T-helper 17 cell (primary cell): ENCODE data around the gene GSE1. TPM values are rescaled to one million over a fixed set of nuclear protein-coding genes. Genes with fewer than 3 reads are reported as not detected.
A peak's percentile ranks its signal among the peaks of the same experiment; 100 is the strongest.

Source experiments
- ATAC-seq: fragments of 150-1000 bp; cut with Tn5 transposase; 2 replicates; pipeline ENCODE4 v1.10.0; 2021; ENCODE audit warnings: mild to moderate bottlenecking, moderate library complexity
- DNase-seq, 3 donors: peaks; one replicate each; pipeline versions ENCODE4 v3.0.0 to v3.0.0-alpha.2; 2020 to 2021
- H3K9me3 ChIP-seq: one replicate; pipeline ENCODE4 v1.7.0; 2013; ENCODE audit warnings: low read length, mild to moderate bottlenecking; ENCODE audit not compliant: control insufficient read depth, poor library complexity, severe bottlenecking
- H3K27ac Mint-ChIP-seq: one replicate; pipeline ENCODE4 v1.8.0; 2022; ENCODE audit warnings: mild to moderate bottlenecking, moderate library complexity, mixed read lengths
- H3K27me3 Mint-ChIP-seq: one replicate; pipeline ENCODE4 v1.8.0; 2022; ENCODE audit warnings: mixed read lengths
- H3K36me3 Mint-ChIP-seq: one replicate; pipeline ENCODE4 v1.8.0; 2022; ENCODE audit warnings: low read depth, mixed read lengths
- H3K4me1 Mint-ChIP-seq: one replicate; pipeline ENCODE4 v1.8.0; 2022; ENCODE audit warnings: mild to moderate bottlenecking, mixed read lengths
- H3K4me3 Mint-ChIP-seq: one replicate; pipeline ENCODE4 v1.8.0; 2022; ENCODE audit warnings: mild to moderate bottlenecking, moderate library complexity, mixed read lengths
- total RNA-seq, 4 donors: library from RNA in 2 of 4; stranded (reverse) in 2 of 4; gene quantifications; one replicate each; pipeline ENCODE4 v1.2.3 and lab custom pipeline; 2022 to 2026

GSE1 gene
- total RNA-seq, 2 donors from 2014 or later = 39.1 to 40.9 TPM

DNA sequence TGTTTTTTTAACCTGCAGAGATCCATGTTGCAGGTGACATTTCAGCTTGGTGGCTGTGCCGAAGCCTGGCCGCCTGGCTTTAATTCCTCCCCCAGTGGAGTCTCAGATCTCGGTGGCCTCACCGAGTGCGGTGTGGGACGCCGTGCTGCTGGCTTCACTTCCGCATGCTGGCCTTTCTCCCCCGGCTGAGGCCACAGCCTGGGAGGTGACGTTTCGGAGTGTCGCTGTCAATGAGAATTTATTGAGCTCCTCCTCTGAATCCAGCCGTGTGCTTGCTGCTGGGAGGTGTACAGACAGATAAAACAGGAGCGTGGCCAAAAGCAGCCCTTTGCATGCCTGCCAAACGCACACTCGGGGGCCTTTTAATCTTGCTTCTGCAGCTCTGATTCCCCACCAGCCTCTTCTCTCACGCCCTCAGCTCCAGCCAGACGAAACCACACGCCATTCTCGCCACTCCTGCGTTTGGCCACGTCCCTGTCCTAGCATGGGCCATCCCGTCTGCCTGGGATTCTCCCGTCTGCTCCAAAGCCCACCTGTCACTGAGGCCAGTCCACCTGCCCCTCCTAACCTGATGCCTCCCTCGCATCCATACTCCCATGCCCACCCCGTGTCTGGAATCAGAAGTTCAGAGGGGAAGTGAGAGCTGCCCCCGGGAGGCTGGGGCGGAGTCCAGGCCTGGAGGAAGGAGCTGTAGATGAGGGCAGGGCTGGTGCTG is 3.6 kb downstream of the GSE1 start:
- H3K9me3 ChIP-seq = no peaks in the 10 kb centered on the region
- DNase-seq = no peak
- peaks cover 29% of the 10 kb centered on the region for H3K4me1 Mint-ChIP-seq
- H3K36me3 Mint-ChIP-seq = no peaks in the 10 kb centered on the region
- ATAC-seq = no peak
- H3K27ac Mint-ChIP-seq = peak overlapping the region; percentile 65
- peak overlapping the region; percentile 75 for H3K4me3 Mint-ChIP-seq
- no peaks in the 10 kb centered on the region for H3K27me3 Mint-ChIP-seq

GRCh38 chr16:85617948-85618347 is 4.8 kb downstream of the GSE1 start:
- Mint-ChIP-seq H3K4me3 (peak overlapping the region; percentile 25), H3K36me3 (no peaks in the 10 kb centered on the region), H3K27me3 (no peaks in the 10 kb centered on the region), H3K27ac (no peak overlapping the region), H3K4me1 (peaks cover 38% of the 10 kb centered on the region)
- ATAC-seq (no peak), DNase-seq (no peak)
- no peaks in the 10 kb centered on the region for H3K9me3 ChIP-seq

GRCh38 chr16:85618521-85618920 is 5.4 kb downstream of the GSE1 start:
- Mint-ChIP-seq H3K36me3 (no peaks in the 10 kb centered on the region), H3K4me3 (no peak overlapping the region), H3K27ac (no peak overlapping the region), H3K4me1 (peaks cover 38% of the 10 kb centered on the region), H3K27me3 (no peaks in the 10 kb centered on the region)
- no peaks in the 10 kb centered on the region for H3K9me3 ChIP-seq
- DNase-seq (no peak), ATAC-seq (no peak)

DNA sequence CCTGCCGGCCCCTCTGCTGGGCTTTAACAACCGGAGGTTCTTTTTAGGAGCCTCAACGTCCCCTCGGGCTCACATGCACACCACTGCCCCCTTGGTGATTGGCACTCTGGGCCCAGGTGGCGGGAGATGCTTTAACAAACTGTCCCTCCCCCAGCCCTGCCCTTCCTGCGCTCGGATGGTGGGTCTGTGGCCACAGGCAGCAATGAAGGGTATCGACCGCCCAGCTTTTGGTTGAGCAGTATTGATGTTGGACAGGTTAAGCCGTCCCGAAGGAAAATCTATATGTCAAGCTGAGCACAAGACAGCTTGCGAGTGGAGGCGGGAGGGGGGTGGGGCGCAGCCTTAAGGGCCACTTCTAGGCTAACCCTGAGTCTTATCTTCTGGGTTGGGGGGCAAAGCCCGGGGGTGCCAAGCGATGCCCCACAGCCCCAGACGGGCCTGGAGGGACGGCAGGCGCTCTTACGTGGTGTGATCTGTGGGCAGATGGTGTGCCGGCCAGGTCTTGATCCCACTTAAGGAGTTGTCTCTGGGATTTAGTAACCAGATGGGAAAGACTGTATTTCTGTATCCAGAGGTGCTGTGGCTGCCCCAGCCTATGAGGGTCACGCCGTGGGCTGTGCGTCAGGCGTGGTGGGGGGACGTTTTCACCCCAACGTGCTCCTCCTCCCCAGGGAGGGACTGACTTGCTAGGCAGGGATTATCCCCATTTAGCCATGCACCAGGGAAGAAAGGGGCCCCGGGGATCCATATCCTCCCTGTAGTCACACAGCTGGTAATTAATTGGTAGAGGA is 6.2 kb downstream of the GSE1 start:
- no peak for DNase-seq
- H3K4me1 Mint-ChIP-seq = peaks cover 38% of the 10 kb centered on the region
- no peak for ATAC-seq
- no peak overlapping the region for H3K4me3 Mint-ChIP-seq
- no peaks in the 10 kb centered on the region for H3K27me3 Mint-ChIP-seq
- no peak overlapping the region for H3K27ac Mint-ChIP-seq
- no peaks in the 10 kb centered on the region for H3K9me3 ChIP-seq
- no peaks in the 10 kb centered on the region for H3K36me3 Mint-ChIP-seq

- no peaks in the 10 kb centered on the region for H3K27me3 Mint-ChIP-seq
- no peak overlapping the region for H3K4me3 Mint-ChIP-seq
- no peaks in the 10 kb centered on the region for H3K36me3 Mint-ChIP-seq
- H3K9me3 ChIP-seq = no peaks in the 10 kb centered on the region
- peaks cover 41% of the 10 kb centered on the region for H3K4me1 Mint-ChIP-seq
- ATAC-seq (no peak), DNase-seq (no peak)
- no peak overlapping the region for H3K27ac Mint-ChIP-seq
These were observed 7.3 kb downstream of the GSE1 start for GRCh38 chr16:85620374-85620773.

- Mint-ChIP-seq H3K27ac (no peak overlapping the region), H3K27me3 (no peaks in the 10 kb centered on the region), H3K4me1 (peaks cover 40% of the 10 kb centered on the region), H3K4me3 (no peak overlapping the region), H3K36me3 (no peaks in the 10 kb centered on the region)
- no peak for DNase-seq
- no peaks in the 10 kb centered on the region for H3K9me3 ChIP-seq
- no peak for ATAC-seq
These were observed 8.7 kb downstream of the GSE1 start for GRCh38 chr16:85621698-85622428.

DNA sequence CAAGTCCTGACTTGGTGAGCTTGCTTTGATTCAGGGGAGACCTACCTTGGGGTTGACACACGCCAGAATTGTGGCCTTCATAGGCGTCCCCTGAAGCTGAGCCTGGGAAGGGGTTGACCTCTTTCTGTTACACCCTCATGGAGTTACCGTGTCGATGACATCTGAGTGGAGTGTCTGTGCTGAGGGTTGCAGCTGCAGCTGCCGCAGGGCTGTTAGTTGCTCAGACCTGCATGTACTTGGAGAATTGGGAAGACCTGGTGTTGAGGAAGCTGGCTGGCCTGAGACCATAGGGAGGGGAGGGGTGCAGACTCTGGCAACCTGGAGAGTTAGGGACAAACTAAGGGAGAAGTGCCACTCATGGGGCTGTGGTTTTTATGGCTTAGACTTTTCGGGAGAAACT is 9.6 kb downstream of the GSE1 start:
- H3K4me1 Mint-ChIP-seq = peaks cover 36% of the 10 kb centered on the region
- ATAC-seq (no peak), DNase-seq (no peak)
- H3K27me3 Mint-ChIP-seq = no peaks in the 10 kb centered on the region
- H3K9me3 ChIP-seq = no peaks in the 10 kb centered on the region
- no peak overlapping the region for H3K27ac Mint-ChIP-seq
- no peak overlapping the region for H3K4me3 Mint-ChIP-seq
- no peaks in the 10 kb centered on the region for H3K36me3 Mint-ChIP-seq

DNA sequence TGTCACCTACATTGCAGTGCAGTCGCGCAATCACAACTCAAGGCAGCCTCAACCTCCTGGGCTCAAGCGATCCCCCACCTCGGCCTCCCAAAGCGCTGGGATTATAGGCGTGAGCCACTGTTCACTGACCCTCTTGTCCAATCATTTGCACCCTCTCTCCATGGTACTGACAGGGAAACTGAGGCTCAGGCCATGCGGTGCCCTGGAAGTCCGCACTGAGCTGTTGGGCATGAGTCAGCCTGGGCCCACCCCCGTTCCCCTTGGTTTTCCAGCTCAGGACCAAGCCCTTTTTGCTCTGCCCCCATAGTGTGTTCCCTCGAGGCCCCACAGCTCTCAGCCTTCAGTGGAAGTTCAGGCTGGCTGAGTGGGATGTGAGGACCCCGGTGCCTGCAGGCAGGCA is 10.1 kb downstream of the GSE1 start:
- ATAC-seq (no peak), DNase-seq (no peak)
- no peaks in the 10 kb centered on the region for H3K36me3 Mint-ChIP-seq
- no peak overlapping the region for H3K4me3 Mint-ChIP-seq
- no peak overlapping the region for H3K27ac Mint-ChIP-seq
- H3K4me1 Mint-ChIP-seq = peaks cover 35% of the 10 kb centered on the region
- H3K9me3 ChIP-seq = no peaks in the 10 kb centered on the region
- no peaks in the 10 kb centered on the region for H3K27me3 Mint-ChIP-seq

DNA sequence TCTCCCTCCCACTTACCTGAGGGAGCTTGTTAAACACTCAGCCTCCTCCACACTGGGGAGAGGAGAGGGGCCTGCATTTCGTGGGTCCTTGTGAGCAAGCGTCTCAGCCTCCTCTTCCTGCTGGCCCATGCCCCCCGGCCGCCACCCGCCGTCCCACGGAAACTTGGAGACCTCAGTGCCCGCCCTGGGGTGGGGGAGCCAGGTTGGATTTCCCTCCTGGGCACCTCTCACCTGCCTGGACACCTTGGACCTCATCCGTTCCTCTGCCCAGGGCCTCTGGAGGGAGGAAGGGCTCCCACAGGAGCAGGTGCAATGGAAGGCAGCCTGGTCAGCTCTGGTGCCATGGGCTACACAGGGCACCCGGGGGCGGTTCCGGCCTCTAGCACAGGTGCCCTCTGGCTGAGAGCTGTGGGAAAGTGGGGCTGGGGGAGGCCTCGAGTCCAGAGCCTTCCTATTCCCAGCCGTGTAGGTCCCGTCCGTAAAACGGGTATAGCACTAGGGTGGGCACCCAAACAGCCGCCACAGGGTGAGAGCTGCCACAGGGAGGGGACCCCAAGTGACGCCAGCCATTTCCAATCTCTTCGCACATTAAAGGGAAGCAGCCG is 11.0 kb downstream of the GSE1 start:
- Mint-ChIP-seq H3K27ac (no peak overlapping the region), H3K4me3 (no peak overlapping the region), H3K4me1 (peaks cover 34% of the 10 kb centered on the region)

DNA sequence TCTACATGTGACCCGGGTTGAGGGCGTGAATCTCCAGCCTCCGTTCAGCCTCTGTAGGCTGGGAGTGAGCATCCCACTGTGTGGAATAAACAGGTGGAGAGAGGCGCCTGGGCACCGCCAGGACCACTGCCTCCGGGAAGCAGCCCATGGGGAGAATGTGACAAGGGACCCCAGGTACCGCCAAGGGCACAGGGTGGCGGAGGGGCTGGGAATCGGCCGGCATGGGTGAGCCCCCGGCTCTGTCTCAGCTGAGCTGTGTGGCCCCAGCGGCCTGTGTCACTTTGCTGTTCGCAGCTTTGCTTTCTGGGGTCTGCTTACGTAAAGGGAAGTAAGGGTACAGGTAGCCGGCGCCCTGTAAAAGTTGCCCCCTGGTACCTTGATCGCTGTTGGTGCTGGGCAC is 11.5 kb downstream of the GSE1 start:
- no peak overlapping the region for H3K27ac Mint-ChIP-seq
- no peaks in the 10 kb centered on the region for H3K36me3 Mint-ChIP-seq
- ATAC-seq (no peak), DNase-seq (no peak)
- H3K4me3 Mint-ChIP-seq = no peak overlapping the region
- no peaks in the 10 kb centered on the region for H3K27me3 Mint-ChIP-seq
- no peaks in the 10 kb centered on the region for H3K9me3 ChIP-seq
- H3K4me1 Mint-ChIP-seq = peaks cover 33% of the 10 kb centered on the region

More for the DNA sequence above, 11.0 kb downstream of the GSE1 start:
- no peaks in the 10 kb centered on the region for H3K9me3 ChIP-seq
- DNase-seq = no peak
- no peak for ATAC-seq
- no peaks in the 10 kb centered on the region for H3K27me3 Mint-ChIP-seq
- no peaks in the 10 kb centered on the region for H3K36me3 Mint-ChIP-seq

GRCh38 chr16:85625053-85625452 is 11.9 kb downstream of the GSE1 start:
- ATAC-seq = no peak
- H3K27me3 Mint-ChIP-seq = no peaks in the 10 kb centered on the region
- no peak overlapping the region for H3K4me3 Mint-ChIP-seq
- H3K27ac Mint-ChIP-seq = no peak overlapping the region
- DNase-seq = no peak
- H3K36me3 Mint-ChIP-seq = no peaks in the 10 kb centered on the region
- no peaks in the 10 kb centered on the region for H3K9me3 ChIP-seq
- H3K4me1 Mint-ChIP-seq = peaks cover 33% of the 10 kb centered on the region

GRCh38 chr16:85625485-85626117 is 12.5 kb downstream of the GSE1 start:
- Mint-ChIP-seq H3K36me3 (no peaks in the 10 kb centered on the region), H3K27me3 (no peaks in the 10 kb centered on the region), H3K4me3 (no peak overlapping the region), H3K4me1 (peaks cover 30% of the 10 kb centered on the region), H3K27ac (no peak overlapping the region)
- H3K9me3 ChIP-seq = no peaks in the 10 kb centered on the region
- DNase-seq (no peak), ATAC-seq (no peak)
